Measurements from ENCODE around the gene AKNA.

Gene AKNA

GRCh38 chr9:114364134-114365041, 23.4 kb downstream of the AKNA start:
- in situ Hi-C loops (cut with HindIII; ENCODE audit: low sequenced_read_pairs) = no loop called here

GRCh38 chr9:114363424-114363823, 24.4 kb downstream of the AKNA start:
- in situ Hi-C loops (cut with HindIII; ENCODE audit: low sequenced_read_pairs) = no loop called here

GRCh38 chr9:114362394-114362793, 25.4 kb downstream of the AKNA start:
- in situ Hi-C loops (cut with HindIII; ENCODE audit: low sequenced_read_pairs) = no loop called here

- in situ Hi-C loops (cut with HindIII; ENCODE audit: low sequenced_read_pairs) = no loop called here
Observed at GRCh38 chr9:114361542-114361941, 26.2 kb downstream of the AKNA start.

GRCh38 chr9:114359801-114360200, 28.0 kb downstream of the AKNA start:
- in situ Hi-C loops (cut with HindIII; ENCODE audit: low sequenced_read_pairs) = no loop called here

GRCh38 chr9:114357911-114358328, 29.9 kb downstream of the AKNA start:
- in situ Hi-C loops (cut with HindIII; ENCODE audit: low sequenced_read_pairs) = no loop called here

GRCh38 chr9:114357360-114357759, 30.4 kb downstream of the AKNA start:
- in situ Hi-C loops (cut with HindIII; ENCODE audit: low sequenced_read_pairs) = no loop called here

- in situ Hi-C loops (cut with HindIII; ENCODE audit: low sequenced_read_pairs) = no loop called here
Observed at GRCh38 chr9:114356792-114357191, 31.0 kb downstream of the AKNA start.

- in situ Hi-C loops (cut with HindIII; ENCODE audit: low sequenced_read_pairs) = no loop called here
Observed at GRCh38 chr9:114355821-114356220, 32.0 kb downstream of the AKNA start.

GRCh38 chr9:114351932-114352331, 35.9 kb downstream of the AKNA start:
- in situ Hi-C loops (cut with HindIII; ENCODE audit: low sequenced_read_pairs) = no loop called here

GRCh38 chr9:114350636-114351401, 37.0 kb downstream of the AKNA start:
- in situ Hi-C loops (cut with HindIII; ENCODE audit: low sequenced_read_pairs) = no loop called here

- in situ Hi-C loops (cut with HindIII; ENCODE audit: low sequenced_read_pairs) = no loop called here
Observed at GRCh38 chr9:114349713-114350480, 37.9 kb downstream of the AKNA start.

GRCh38 chr9:114348906-114349482, 38.8 kb downstream of the AKNA start:
- in situ Hi-C loops (cut with HindIII; ENCODE audit: low sequenced_read_pairs) = no loop called here

- in situ Hi-C loops (cut with HindIII; ENCODE audit: low sequenced_read_pairs) = no loop called here
Observed at GRCh38 chr9:114348261-114348905, 39.4 kb downstream of the AKNA start.

GRCh38 chr9:114347675-114348074, 40.1 kb downstream of the AKNA start:
- in situ Hi-C loops (cut with HindIII; ENCODE audit: low sequenced_read_pairs) = no loop called here

GRCh38 chr9:114346146-114346545, 41.6 kb downstream of the AKNA start:
- in situ Hi-C loops (cut with HindIII; ENCODE audit: low sequenced_read_pairs) = no loop called here

GRCh38 chr9:114345493-114346065, 42.2 kb downstream of the AKNA start:
- in situ Hi-C loops (cut with HindIII; ENCODE audit: low sequenced_read_pairs) = no loop called here

GRCh38 chr9:114344692-114345091, 43.1 kb downstream of the AKNA start:
- in situ Hi-C loops (cut with HindIII; ENCODE audit: low sequenced_read_pairs) = no loop called here

- in situ Hi-C loops (cut with HindIII; ENCODE audit: low sequenced_read_pairs) = no loop called here
Observed at GRCh38 chr9:114344188-114344566, 43.6 kb downstream of the AKNA start.
